ENCODE measurements around the gene STN1.

STN1 gene

DNA sequence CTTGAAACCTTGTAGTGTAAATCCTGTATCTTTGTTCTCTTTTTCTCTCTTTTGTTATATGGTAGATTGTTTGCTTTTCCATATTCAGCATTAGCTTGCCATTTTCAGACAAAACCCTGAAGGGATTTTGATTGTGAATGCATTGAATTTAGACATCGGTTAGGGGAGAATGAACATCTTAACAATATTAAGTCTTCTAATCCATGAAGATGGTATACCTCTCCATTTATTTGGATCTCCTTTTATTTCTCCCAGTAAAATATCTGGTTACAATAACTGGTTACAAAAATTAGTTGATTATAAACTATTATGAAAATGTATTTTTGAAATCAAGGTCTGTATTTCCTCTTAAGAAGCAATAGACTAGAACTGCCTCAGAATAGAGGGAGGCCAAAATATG is 36.6 kb upstream of the STN1 start:
- TF ChIP-seq, protein P1, sequence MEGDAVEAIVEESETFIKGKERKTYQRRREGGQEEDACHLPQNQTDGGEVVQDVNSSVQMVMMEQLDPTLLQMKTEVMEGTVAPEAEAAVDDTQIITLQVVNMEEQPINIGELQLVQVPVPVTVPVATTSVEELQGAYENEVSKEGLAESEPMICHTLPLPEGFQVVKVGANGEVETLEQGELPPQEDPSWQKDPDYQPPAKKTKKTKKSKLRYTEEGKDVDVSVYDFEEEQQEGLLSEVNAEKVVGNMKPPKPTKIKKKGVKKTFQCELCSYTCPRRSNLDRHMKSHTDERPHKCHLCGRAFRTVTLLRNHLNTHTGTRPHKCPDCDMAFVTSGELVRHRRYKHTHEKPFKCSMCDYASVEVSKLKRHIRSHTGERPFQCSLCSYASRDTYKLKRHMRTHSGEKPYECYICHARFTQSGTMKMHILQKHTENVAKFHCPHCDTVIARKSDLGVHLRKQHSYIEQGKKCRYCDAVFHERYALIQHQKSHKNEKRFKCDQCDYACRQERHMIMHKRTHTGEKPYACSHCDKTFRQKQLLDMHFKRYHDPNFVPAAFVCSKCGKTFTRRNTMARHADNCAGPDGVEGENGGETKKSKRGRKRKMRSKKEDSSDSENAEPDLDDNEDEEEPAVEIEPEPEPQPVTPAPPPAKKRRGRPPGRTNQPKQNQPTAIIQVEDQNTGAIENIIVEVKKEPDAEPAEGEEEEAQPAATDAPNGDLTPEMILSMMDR (IDR thresholded peaks at IDR 0.05; ENCODE audit: control extremely low read depth, extremely low read depth, low read depth, missing control alignments), result no peak
- DNase-seq (ENCODE audit: extremely low spot score), result no peak
- ChIA-PET CTCF (interaction anchor here (1.0 to 2.5 kb wide), 2 partner anchors 8 to 13 kb away, joined by 3 to 7 read pairs; no protein-coding TSS in a partner anchor), POLR2A (no interaction called here)

DNA sequence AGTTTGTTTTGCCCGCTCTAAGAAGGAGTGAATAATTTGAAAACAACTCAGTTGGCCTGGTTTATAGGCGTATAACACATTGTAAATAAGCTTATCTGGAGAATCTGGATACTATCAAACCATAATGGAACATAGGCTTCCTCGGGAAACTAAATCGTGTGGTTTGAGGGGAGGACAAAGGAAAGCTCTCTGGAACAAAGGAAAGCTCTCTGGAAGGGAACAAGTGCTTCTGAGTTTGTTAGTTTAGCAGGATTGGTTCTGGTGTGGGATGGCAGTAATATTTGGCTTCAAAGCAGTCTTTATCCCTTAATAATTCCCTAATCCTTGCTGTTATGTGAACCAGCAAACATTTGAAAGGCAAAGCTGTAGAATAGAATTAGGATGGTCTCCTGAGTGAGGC is 34.0 kb upstream of the STN1 start:
- CTCF ChIA-PET, result interaction anchor here (0.9 to 2.5 kb wide), 3 partner anchors 10 to 12 kb away, joined by 4 to 7 read pairs (median 5); no protein-coding TSS in a partner anchor
- POLR2A ChIA-PET, result no interaction called here

DNA sequence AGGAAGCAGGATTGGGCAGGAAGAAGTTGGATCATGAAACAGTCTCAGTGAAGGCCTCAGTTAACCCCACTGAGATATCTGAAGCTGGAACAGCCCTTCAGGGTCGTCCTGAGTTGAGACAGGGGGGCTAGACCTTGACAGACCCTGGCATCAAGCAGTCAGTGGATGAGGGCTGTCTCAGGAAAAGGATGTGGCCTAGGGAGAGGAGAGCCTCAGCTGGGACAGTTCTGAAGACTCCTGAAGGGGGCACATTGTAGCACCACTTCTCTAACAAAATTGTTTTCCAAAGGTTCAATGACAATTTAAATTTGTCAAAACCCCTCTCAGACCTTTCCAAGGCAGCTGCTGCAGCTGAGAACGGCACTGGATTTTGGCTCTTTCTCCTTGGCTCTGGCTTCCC is 33.2 kb upstream of the STN1 start:
- ChIA-PET CTCF (no interaction called here), POLR2A (no interaction called here)

More for the DNA sequence above, 34.0 kb upstream of the STN1 start:
- TF ChIP-seq, protein P1 (IDR thresholded peaks at IDR 0.05; ENCODE audit: control extremely low read depth, extremely low read depth, low read depth, missing control alignments), result no peak
- no peak for DNase-seq (ENCODE audit: extremely low spot score)

DNA sequence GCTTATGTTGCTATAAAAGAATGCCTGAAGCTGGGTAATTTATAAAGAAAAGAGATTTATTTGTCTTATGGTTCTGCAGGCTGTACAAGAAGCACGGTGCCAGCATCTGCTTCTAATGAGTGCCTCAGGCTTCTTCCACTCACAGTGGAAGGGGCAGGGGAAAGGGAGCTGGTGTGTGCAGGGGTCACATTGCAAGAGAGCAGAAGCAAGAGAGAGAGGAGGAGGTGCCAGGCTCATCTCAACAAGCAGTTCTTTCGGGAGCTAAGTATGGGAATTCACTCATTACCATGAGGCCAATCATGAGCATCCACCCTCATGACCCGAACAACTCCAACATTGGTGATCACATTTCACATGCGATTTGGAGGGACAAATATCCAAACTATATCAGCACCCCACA is 31.7 kb upstream of the STN1 start:
- no peak for DNase-seq (ENCODE audit: extremely low spot score)
- ChIA-PET POLR2A (no interaction called here), CTCF (interaction anchor here (0.6 to 1.2 kb wide), 4 partner anchors 8 to 62 kb away, joined by 3 to 4 read pairs (median 3); no protein-coding TSS in a partner anchor)
- TF ChIP-seq, protein P1 (IDR thresholded peaks at IDR 0.05; ENCODE audit: control extremely low read depth, extremely low read depth, low read depth, missing control alignments), result no peak

More for the DNA sequence above, 33.2 kb upstream of the STN1 start:
- TF ChIP-seq, protein P1 (IDR thresholded peaks at IDR 0.05; ENCODE audit: control extremely low read depth, extremely low read depth, low read depth, missing control alignments), result no peak
- DNase-seq (ENCODE audit: extremely low spot score), result no peak

DNA sequence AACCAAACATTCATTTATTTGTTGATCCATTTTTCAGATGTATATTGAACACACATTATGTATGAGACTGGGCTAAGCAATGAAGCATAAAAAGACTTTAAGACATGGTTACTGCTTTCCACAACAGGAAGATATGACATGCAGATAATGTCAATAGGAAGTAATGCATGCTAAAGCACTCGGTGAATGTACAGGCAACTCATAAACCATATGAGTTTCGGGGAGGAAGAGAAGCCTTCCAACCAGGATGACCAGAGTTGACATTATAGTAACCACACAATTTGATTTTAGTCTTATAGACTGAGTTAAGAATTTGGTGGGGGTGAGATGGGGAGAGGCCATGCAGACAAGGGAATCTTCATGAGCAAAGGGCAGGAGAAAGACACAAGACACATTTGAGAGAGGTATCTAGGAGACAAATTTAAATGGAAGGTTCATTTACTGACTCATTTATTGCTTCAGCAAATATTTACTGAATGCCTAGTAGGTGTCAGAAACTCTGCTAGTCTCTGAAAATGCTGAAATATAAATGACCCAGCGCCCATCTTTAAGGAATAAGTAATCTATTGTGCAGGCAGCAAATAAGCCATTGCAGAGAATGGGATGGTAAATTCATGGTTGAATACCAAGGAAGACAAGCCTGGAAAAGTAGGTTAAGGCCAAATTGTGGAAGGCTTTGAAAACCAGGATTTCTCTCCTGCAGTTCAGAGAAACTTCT is 30.0 kb upstream of the STN1 start:
- CTCF ChIA-PET, result no interaction called here
- POLR2A ChIA-PET, result no interaction called here
- DNase-seq (ENCODE audit: extremely low spot score), result no peak
- TF ChIP-seq, protein P1 (IDR thresholded peaks at IDR 0.05; ENCODE audit: control extremely low read depth, extremely low read depth, low read depth, missing control alignments), result no peak

DNA sequence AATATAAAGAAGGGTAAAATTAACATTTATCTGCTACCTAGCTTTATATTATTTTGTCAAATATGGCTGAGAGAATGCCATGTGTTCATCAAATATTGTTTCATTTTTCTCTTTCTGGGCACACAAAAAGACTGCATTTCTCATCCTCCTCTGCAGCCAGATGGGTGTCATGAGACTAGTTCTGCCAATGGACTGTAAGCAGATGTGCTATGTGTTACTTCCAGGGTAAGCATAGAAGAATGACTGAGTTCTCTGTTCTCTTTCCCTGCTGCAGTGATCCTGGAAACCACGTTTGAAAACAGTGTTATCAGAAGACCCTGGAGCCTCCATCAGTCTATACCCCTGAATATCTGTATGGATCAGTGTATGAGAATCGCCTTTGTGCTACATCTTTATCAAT is 24.9 kb upstream of the STN1 start:
- TF ChIP-seq, protein P1 (IDR thresholded peaks at IDR 0.05; ENCODE audit: control extremely low read depth, extremely low read depth, low read depth, missing control alignments), result no peak
- ChIA-PET CTCF (interaction anchor here (1.7 kb wide), 1 partner anchor 10 kb away, joined by 7 read pairs; no protein-coding TSS in a partner anchor), POLR2A (no interaction called here)
- DNase-seq (ENCODE audit: extremely low spot score), result no peak
